Gastrocnemius medialis (tissue), 4 donors: ENCODE results near the gene RPL10A.

Experiments used
- CTCF ChIP-seq, 5 experiments: fragments of 450-650 bp in 3 of 5; fragments of 200-600 bp in 2 of 5; sonication (generic) in 2 of 5; IDR thresholded peaks in 4 of 5; conservative IDR thresholded peaks in 1 of 5; 1 replicate in 4 of 5; 2 replicates in 1 of 5; pipeline ENCODE4 v1.5.1; 2016 to 2019; ENCODE audit warnings: antibody characterized with exemption in 5 of 5, mild to moderate bottlenecking in 3 of 5, moderate library complexity in 3 of 5
- POLR2A ChIP-seq, 2 donors: fragments of 450-650 bp; IDR thresholded peaks; one replicate each; pipeline ENCODE4 v1.6.1; 2017; ENCODE audit warnings: antibody characterized with exemption in 2 of 2, mild to moderate bottlenecking in 2 of 2, moderate library complexity in 2 of 2

GRCh38 chr6:35486005-35486925 is 18.1 kb downstream of the RPL10A start:
- TF ChIP-seq POLR2A (IDR thresholded peaks at IDR 0.05), result no peak
- TF ChIP-seq CTCF (IDR thresholded peaks at IDR 0.05 in 4 of 5, conservative IDR thresholded peaks at IDR 0.05 in 1 of 5), result no peak
